ENCODE data around the gene STUB1.

Gene STUB1

DNA sequence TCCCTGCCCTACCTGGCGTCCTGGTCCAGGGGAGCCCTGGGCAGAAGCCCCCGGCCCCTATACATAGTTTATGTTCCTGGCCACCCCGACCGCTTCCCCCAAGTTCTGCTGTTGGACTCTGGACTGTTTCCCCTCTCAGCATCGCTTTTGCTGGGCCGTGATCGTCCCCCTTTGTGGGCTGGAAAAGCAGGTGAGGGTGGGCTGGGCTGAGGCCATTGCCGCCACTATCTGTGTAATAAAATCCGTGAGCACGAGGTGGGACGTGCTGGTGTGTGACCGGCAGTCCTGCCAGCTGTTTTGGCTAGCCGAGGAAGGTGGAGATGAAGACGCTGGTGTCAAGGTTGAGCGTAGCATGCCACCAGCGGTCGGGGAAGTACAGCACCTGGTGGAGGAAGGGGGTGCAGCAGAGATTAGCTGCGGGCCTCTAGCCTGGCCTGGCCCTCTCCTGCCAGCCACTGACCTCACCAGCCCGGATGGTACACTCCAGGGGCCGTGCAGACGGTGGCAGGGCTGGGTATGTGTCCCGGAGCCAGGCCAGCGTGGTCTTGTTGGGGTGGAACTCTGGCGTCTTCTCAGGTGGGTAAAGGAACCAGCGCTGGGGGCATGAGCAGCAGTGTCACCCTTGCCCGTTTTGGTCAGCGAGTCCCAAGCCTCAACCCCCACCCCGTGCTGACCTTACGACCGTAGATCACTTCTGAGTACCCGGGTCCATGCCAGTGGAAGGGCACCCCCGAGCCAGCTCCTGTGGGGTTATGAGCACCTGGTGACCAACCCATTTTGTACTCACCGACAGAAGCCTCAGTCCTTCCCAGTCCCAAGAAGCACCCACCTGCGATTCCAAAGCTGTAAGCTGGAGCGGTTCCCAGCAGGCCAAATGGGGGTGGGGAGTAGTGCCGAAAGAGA lies 2.5 kb downstream of the STUB1 start:
- Histone ChIP-seq H3K79me2 (ENCODE audit: insufficient read depth, low read depth) (peaks cover 18% of the 10 kb centered on the region), H3K27me3 (ENCODE audit: insufficient read depth, low read depth) (no peaks in the 10 kb centered on the region), H4K20me1 (ENCODE audit: insufficient read depth) (no peaks in the 10 kb centered on the region), H3K9ac (no peak overlapping the region), H3K27ac (no peak overlapping the region), H3K4me1 (ENCODE audit: low read depth, poor library complexity, severe bottlenecking) (no peaks in the 10 kb centered on the region), H3K4me3 (IDR thresholded peaks at IDR 0.05; ENCODE audit: insufficient read depth, low read depth, low read length) (no peak overlapping the region), H2AFZ (ENCODE audit: low read depth) (no peak overlapping the region), H3K4me2 (no peak overlapping the region), H3K36me3 (ENCODE audit: insufficient read depth) (no peaks in the 10 kb centered on the region; the same call in 1 of the 2 replicates)
- TF ChIP-seq, protein P1, sequence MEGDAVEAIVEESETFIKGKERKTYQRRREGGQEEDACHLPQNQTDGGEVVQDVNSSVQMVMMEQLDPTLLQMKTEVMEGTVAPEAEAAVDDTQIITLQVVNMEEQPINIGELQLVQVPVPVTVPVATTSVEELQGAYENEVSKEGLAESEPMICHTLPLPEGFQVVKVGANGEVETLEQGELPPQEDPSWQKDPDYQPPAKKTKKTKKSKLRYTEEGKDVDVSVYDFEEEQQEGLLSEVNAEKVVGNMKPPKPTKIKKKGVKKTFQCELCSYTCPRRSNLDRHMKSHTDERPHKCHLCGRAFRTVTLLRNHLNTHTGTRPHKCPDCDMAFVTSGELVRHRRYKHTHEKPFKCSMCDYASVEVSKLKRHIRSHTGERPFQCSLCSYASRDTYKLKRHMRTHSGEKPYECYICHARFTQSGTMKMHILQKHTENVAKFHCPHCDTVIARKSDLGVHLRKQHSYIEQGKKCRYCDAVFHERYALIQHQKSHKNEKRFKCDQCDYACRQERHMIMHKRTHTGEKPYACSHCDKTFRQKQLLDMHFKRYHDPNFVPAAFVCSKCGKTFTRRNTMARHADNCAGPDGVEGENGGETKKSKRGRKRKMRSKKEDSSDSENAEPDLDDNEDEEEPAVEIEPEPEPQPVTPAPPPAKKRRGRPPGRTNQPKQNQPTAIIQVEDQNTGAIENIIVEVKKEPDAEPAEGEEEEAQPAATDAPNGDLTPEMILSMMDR (conservative IDR thresholded peaks at IDR 0.05; ENCODE audit: low read depth, low read length): no peak

DNA sequence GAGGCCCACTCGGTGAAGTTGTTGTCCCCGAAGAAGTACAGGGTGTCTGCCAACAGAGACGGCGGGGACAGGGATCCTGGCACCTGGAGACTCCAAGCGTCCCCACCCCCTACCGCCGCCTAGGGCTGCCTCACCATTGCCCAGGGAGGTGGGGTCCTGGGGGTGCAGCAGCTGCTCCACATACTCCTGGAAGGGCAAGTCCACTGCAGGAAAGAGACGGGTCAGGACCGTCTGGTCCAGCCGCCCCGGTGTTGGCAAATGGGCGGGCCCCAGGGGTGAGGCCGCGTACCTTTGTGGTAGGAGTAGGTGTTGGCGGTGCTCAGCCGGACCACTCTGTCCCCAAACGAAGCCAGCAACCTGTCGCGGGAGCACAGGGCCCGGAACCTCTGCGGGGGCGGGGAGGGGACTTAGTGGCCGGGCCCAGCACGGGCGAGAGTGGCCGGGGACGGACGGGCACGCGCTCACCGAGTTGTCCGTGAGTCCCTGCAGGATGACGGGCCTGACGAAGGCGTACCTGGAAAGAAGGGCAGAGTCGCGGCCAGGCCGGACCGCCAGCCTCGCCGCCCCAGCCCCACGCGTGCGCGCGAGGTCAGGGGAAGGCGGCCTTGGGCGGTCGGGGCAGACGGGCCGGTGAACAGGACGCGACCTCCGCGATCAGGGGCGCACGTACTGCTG lies 3.3 kb downstream of the STUB1 start:
- no peak overlapping the region for H3K27ac ChIP-seq
- peaks cover 18% of the 10 kb centered on the region for H3K79me2 ChIP-seq (ENCODE audit: insufficient read depth, low read depth)
- H3K36me3 ChIP-seq (ENCODE audit: insufficient read depth): no peaks in the 10 kb centered on the region; the same call in 1 of the 2 replicates
- H2AFZ ChIP-seq (ENCODE audit: low read depth): no peak overlapping the region
- no peaks in the 10 kb centered on the region for H3K4me1 ChIP-seq (ENCODE audit: low read depth, poor library complexity, severe bottlenecking)
- H3K9ac ChIP-seq: no peak overlapping the region
- H4K20me1 ChIP-seq (ENCODE audit: insufficient read depth): no peaks in the 10 kb centered on the region
- no peaks in the 10 kb centered on the region for H3K27me3 ChIP-seq (ENCODE audit: insufficient read depth, low read depth)
- H3K4me3 ChIP-seq (IDR thresholded peaks at IDR 0.05; ENCODE audit: insufficient read depth, low read depth, low read length): no peak overlapping the region
- TF ChIP-seq, protein P1 (conservative IDR thresholded peaks at IDR 0.05; ENCODE audit: low read depth, low read length): no peak
- no peak overlapping the region for H3K4me2 ChIP-seq

DNA sequence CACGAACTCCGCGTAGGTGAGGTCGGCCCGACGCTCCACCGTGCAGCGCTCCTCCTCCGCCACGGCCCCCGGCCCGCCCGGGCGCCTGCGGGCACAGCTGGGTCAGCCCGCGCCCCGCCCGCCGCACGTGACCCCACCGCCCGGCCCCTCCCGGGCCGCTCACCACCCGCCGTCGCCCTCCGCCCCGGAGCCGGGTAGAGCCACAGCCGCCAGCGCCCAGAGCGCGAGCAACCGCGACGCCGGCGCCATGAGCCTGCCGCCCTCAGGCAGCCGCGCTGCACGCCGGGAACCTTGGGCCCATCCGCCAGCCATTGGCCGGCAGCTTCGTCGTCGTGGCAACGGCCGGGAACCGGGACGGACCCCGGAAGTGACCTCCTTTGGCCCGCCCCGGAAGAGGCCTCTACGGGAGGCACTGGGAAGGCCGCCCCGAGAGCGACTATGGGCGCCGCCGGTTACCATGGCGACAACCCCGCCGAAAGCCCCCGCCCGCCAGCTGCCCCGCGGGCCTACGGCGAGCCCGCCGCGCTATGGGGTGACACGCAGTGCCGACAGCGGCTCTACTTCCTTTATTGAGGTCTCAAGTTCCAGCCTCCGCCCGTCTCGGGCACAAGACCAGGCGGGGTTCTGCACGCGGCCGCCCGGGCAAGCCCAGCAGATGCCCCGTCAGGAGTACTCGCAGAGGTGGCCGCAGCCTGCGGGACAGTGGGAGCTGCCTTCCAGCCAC lies 4.0 kb downstream of the STUB1 start, which contains the start of gene JMJD8:
Gene JMJD8 (minus strand): TSS at position 264 of the 724 bp plus-strand sequence. CDS start 15 bp downstream, at position 249.
- Histone ChIP-seq H3K9ac (no peak within 1 kb of the TSS), H3K27me3 (ENCODE audit: insufficient read depth, low read depth) (no peaks in the 10 kb centered on the region), H2AFZ (ENCODE audit: low read depth) (no peak within 1 kb of the TSS), H4K20me1 (ENCODE audit: insufficient read depth) (no peaks in the 10 kb centered on the region), H3K4me1 (ENCODE audit: low read depth, poor library complexity, severe bottlenecking) (peaks cover under 1% of the 10 kb centered on the region), H3K79me2 (ENCODE audit: insufficient read depth, low read depth) (peaks cover 18% of the 10 kb centered on the region), H3K27ac (no peak within 1 kb of the TSS), H3K4me2 (no peak within 1 kb of the TSS), H3K36me3 (ENCODE audit: insufficient read depth) (no peaks in the 10 kb centered on the region; the same call in 1 of the 2 replicates), H3K4me3 (IDR thresholded peaks at IDR 0.05; ENCODE audit: insufficient read depth, low read depth, low read length) (no peak within 1 kb of the TSS)
- TF ChIP-seq, protein P1 (conservative IDR thresholded peaks at IDR 0.05; ENCODE audit: low read depth, low read length): no peak

DNA sequence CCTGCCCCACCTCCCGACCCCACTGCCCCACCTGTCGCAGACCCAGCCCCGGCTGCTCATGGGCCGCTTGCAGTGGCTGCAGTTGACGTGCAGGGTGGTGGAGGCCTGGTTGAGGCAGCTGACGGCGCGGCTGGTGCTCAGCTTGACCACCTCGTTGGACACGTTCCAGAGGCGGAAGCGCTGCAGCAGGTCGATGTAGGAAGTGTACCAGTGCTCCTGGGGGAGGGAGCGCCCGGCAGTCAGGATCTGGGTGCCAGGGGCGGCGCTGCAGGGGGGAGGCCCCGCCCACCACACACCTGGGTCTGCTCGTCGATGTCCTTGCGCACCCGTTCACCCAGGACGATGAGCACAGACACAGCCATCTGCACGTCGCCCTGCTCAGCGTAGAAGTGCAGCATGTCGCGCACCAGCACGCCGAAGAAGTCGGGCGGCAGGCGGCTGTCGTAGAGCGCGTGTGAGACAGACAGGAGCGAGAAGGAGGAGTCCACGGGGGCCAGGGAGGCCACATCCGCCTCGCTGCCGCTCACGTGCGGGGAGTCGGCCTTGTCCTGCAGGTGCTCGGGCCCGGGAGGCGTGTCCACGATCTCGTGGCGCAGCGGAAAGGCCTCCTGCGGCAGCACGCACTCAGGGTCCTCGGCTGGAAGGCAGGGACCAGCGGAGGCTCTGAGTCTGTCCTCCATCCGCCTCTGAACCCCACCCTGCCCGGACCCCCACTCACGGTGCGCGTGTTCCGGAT lies 4.9 kb downstream of the STUB1 start:
- H3K4me2 ChIP-seq: no peak overlapping the region
- no peak overlapping the region for H2AFZ ChIP-seq (ENCODE audit: low read depth)
- H4K20me1 ChIP-seq (ENCODE audit: insufficient read depth): no peaks in the 10 kb centered on the region
- no peaks in the 10 kb centered on the region for H3K27me3 ChIP-seq (ENCODE audit: insufficient read depth, low read depth)
- peaks cover 4% of the 10 kb centered on the region for H3K4me1 ChIP-seq (ENCODE audit: low read depth, poor library complexity, severe bottlenecking)
- TF ChIP-seq, protein P1 (conservative IDR thresholded peaks at IDR 0.05; ENCODE audit: low read depth, low read length): no peak
- no peak overlapping the region for H3K9ac ChIP-seq
- no peaks in the 10 kb centered on the region; the same call in 1 of the 2 replicates for H3K36me3 ChIP-seq (ENCODE audit: insufficient read depth)
- H3K4me3 ChIP-seq (IDR thresholded peaks at IDR 0.05; ENCODE audit: insufficient read depth, low read depth, low read length): no peak overlapping the region
- no peak overlapping the region for H3K27ac ChIP-seq
- peaks cover 18% of the 10 kb centered on the region for H3K79me2 ChIP-seq (ENCODE audit: insufficient read depth, low read depth)
